ENCODE measurements around the gene LPXN. TPM values are rescaled to one million over a fixed set of nuclear protein-coding genes. Genes with fewer than 3 reads are reported as not detected.

The LPXN gene
- total RNA-seq, 1 experiment from 2014 or later = 3.0 TPM

DNA sequence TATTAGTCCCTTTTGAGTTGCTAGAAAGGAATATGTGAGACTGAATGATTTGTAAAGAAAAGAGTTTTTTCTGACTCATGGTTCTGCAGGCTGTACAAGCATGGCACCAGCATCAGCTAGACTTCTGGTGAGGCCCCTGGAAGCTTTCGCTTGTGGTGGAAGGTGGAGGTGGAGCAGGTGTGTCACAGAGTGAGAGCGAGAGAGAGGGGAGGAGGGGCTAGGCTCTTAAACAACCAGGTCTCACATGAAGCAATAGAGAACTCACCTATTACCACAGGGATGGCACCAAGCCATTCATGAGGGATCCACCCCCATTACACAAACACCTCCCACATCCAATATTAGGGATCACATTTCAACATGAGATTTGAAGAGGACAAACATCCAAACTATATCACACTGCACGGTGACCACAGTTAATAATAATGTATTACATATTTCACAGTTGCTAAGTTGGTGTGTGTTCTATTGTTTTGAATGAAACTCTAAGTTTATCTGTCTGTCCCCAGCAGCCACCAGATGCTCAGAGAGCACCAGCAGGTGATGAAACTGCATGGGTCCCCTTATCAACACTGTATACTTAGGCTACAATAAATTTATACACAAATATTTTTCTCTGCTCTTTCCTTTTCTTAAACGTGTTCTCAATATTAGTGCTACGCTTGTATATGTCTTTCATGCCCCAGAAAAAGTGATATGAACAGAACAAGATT, 17.3 kb upstream of the LPXN start:
- no peak for DNase-seq (ENCODE audit: low read depth, low spot score)
- H3K4me3 ChIP-seq (ENCODE audit: low read depth in 2 of 2, low read length in 2 of 2) = no peak overlapping the region
- peaks cover 10% of the 10 kb centered on the region; the same call in 1 of the 2 replicates for H3K4me1 ChIP-seq (ENCODE audit: control insufficient read depth, insufficient read depth, low read length)
- ChIA-PET POLR2A (no interaction called here), CTCF (no interaction called here)
- no peak overlapping the region for H3K27ac ChIP-seq (ENCODE audit: low read length)
- H3K9me3 ChIP-seq (ENCODE audit: control insufficient read depth, insufficient read depth, low read depth, low read length) = no peaks in the 10 kb centered on the region
- in situ Hi-C loops (cut with HindIII; ENCODE audit: low pct_unique_long_range_greater_than_20kb, low sequenced_read_pairs) = no loop called here
- peaks cover 3% of the 10 kb centered on the region; the same call in 1 of the 2 replicates for H3K36me3 ChIP-seq (ENCODE audit: control insufficient read depth, insufficient read depth, low read length)
- BruUV-seq (replicated peaks) = no TSS peak
- intact Hi-C loops (cut with micrococcal nuclease; ENCODE audit: unreplicated experiment) = no loop called here
- ATAC-seq = no peak
- TF ChIP-seq CTCF (IDR thresholded peaks at IDR 0.05) = no peak
- TF ChIP-seq SIN3A (IDR thresholded peaks at IDR 0.05; ENCODE audit: borderline replicate concordance, insufficient read depth, low read depth, low read length) = no peak
- no peaks in the 10 kb centered on the region for H3K27me3 ChIP-seq (ENCODE audit: control insufficient read depth, insufficient read depth, low read length)

- BruUV-seq (replicated peaks) = no TSS peak
- ChIA-PET POLR2A (no interaction called here), CTCF (no interaction called here)
- peaks cover 10% of the 10 kb centered on the region; the same call in 1 of the 2 replicates for H3K4me1 ChIP-seq (ENCODE audit: control insufficient read depth, insufficient read depth, low read length)
- TF ChIP-seq TCF7L2 (IDR thresholded peaks at IDR 0.05; ENCODE audit: low read depth, low read length) (no peak), REST (IDR thresholded peaks at IDR 0.05; ENCODE audit: insufficient read depth in 1 of 2, low read depth in 2 of 2, low read length in 1 of 2) (no peak), SIN3A (IDR thresholded peaks at IDR 0.05; ENCODE audit: borderline replicate concordance, insufficient read depth, low read depth, low read length) (no peak), POLR2AphosphoS5 (IDR thresholded peaks at IDR 0.05; ENCODE audit: low read depth, low read length) (no peak), CTCF (IDR thresholded peaks at IDR 0.05) (no peak)
- H3K27me3 ChIP-seq (ENCODE audit: control insufficient read depth, insufficient read depth, low read length) = no peaks in the 10 kb centered on the region
- intact Hi-C loops (cut with micrococcal nuclease; ENCODE audit: unreplicated experiment) (no loop called here), in situ Hi-C loops (cut with HindIII; ENCODE audit: low pct_unique_long_range_greater_than_20kb, low sequenced_read_pairs) (no loop called here)
- no peak for ATAC-seq
- DNase-seq (ENCODE audit: low read depth, low spot score) = no peak
- H3K36me3 ChIP-seq (ENCODE audit: control insufficient read depth, insufficient read depth, low read length) = peaks cover 7% of the 10 kb centered on the region; the same call in 1 of the 2 replicates
- H3K9me3 ChIP-seq (ENCODE audit: control insufficient read depth, insufficient read depth, low read depth, low read length) = no peaks in the 10 kb centered on the region
- H3K27ac ChIP-seq (ENCODE audit: low read length) = no peak overlapping the region
- H3K4me3 ChIP-seq (ENCODE audit: low read depth in 2 of 2, low read length in 2 of 2) = no peak overlapping the region
These were observed 16.0 kb upstream of the LPXN start for GRCh38 chr11:58591659-58592058.

All from Panc1 (cell line).